KOPT-K1 (cell line): Measurements from ENCODE around the gene TALDO1.

Experiments
- H3K27ac ChIP-seq: fragments of 200-600 bp; sonication (generic); 2 replicates; pipeline ENCODE4 v1.5.1; 2016; ENCODE audit warnings: antibody characterized with exemption, mild to moderate bottlenecking, low read depth, low read length; ENCODE audit not compliant: poor library complexity, severe bottlenecking
- H3K36me3 ChIP-seq: fragments of 200-600 bp; sonication (generic); 2 replicates; pipeline ENCODE4 v1.5.1; 2017; ENCODE audit warnings: antibody characterized with exemption, mild to moderate bottlenecking, low read length, moderate library complexity; ENCODE audit not compliant: insufficient read depth
- H3K9me3 ChIP-seq: fragments of 200-600 bp; sonication (generic); 2 replicates; pipeline ENCODE4 v1.5.1; 2017; ENCODE audit warnings: antibody characterized with exemption, low read length, mild to moderate bottlenecking; ENCODE audit not compliant: insufficient read depth, poor library complexity, severe bottlenecking

TALDO1 gene

GRCh38 chr11:742571-743201 lies 4.6 kb upstream of the TALDO1 start:
- H3K36me3 ChIP-seq, result no peaks in the 10 kb centered on the region
- H3K27ac ChIP-seq, result no peak overlapping the region
- no peaks in the 10 kb centered on the region for H3K9me3 ChIP-seq

GRCh38 chr11:745428-745827 lies 1.8 kb upstream of the TALDO1 start:
- no peak overlapping the region for H3K27ac ChIP-seq
- no peaks in the 10 kb centered on the region for H3K36me3 ChIP-seq
- no peaks in the 10 kb centered on the region for H3K9me3 ChIP-seq

GRCh38 chr11:746289-747157 lies 741 bp upstream of the TALDO1 start:
- H3K9me3 ChIP-seq, result no peaks in the 10 kb centered on the region
- no peaks in the 10 kb centered on the region for H3K36me3 ChIP-seq
- peak overlapping the region; percentile 63 for H3K27ac ChIP-seq

GRCh38 chr11:748007-748359 lies 719 bp downstream of the TALDO1 start:
- H3K27ac ChIP-seq, result peak overlapping the region; percentile 63
- H3K36me3 ChIP-seq, result peaks cover 8% of the 10 kb centered on the region; the same call in 1 of the 2 replicates
- no peaks in the 10 kb centered on the region for H3K9me3 ChIP-seq

- Histone ChIP-seq H3K9me3 (no peaks in the 10 kb centered on the region), H3K36me3 (peaks cover 9% of the 10 kb centered on the region; the same call in 1 of the 2 replicates), H3K27ac (no peak overlapping the region)
These were observed 2.5 kb downstream of the TALDO1 start for GRCh38 chr11:749731-750130.

GRCh38 chr11:760236-760635 lies 13.0 kb downstream of the TALDO1 start:
- H3K36me3 ChIP-seq, result peaks cover 98% of the 10 kb centered on the region
- no peak overlapping the region for H3K27ac ChIP-seq
- H3K9me3 ChIP-seq, result no peaks in the 10 kb centered on the region

- Histone ChIP-seq H3K36me3 (peaks cover 98% of the 10 kb centered on the region), H3K9me3 (no peaks in the 10 kb centered on the region), H3K27ac (no peak overlapping the region)
These were observed 14.4 kb downstream of the TALDO1 start for GRCh38 chr11:761526-762108.

GRCh38 chr11:762421-763072 lies 15.3 kb downstream of the TALDO1 start:
- Histone ChIP-seq H3K27ac (no peak overlapping the region), H3K9me3 (no peaks in the 10 kb centered on the region), H3K36me3 (peaks cover 98% of the 10 kb centered on the region)

GRCh38 chr11:763073-763463 lies 15.8 kb downstream of the TALDO1 start:
- Histone ChIP-seq H3K27ac (no peak overlapping the region), H3K36me3 (peaks cover 93% of the 10 kb centered on the region), H3K9me3 (no peaks in the 10 kb centered on the region)

- peaks cover 87% of the 10 kb centered on the region for H3K36me3 ChIP-seq
- H3K9me3 ChIP-seq, result no peaks in the 10 kb centered on the region
- H3K27ac ChIP-seq, result no peak overlapping the region
These were observed 16.5 kb downstream of the TALDO1 start for GRCh38 chr11:763549-764321.

GRCh38 chr11:764322-765024 lies 17.2 kb downstream of the TALDO1 start:
- Histone ChIP-seq H3K9me3 (no peaks in the 10 kb centered on the region), H3K27ac (no peak overlapping the region), H3K36me3 (peaks cover 80% of the 10 kb centered on the region)

- H3K36me3 ChIP-seq, result peaks cover 79% of the 10 kb centered on the region
- no peak overlapping the region for H3K27ac ChIP-seq
- H3K9me3 ChIP-seq, result no peaks in the 10 kb centered on the region
These were observed 17.9 kb downstream of the TALDO1 start for GRCh38 chr11:765025-765801.

- Histone ChIP-seq H3K9me3 (no peaks in the 10 kb centered on the region), H3K36me3 (peaks cover 79% of the 10 kb centered on the region), H3K27ac (no peak overlapping the region)
These were observed 18.5 kb downstream of the TALDO1 start for GRCh38 chr11:765802-766091.
